Stimulated activated CD4-positive, alpha-beta T cell treated with anti-CD3 and anti-CD28 coated beads, Interleukin-4, amount 100 ng/mL, for 48 hours (primary cell): ENCODE data around the gene SETX.
A peak's percentile ranks its signal among the peaks of the same experiment; 100 is the strongest.
"Not testable (repeated sequence)": the region's sequence is repeated elsewhere in the genome, so short reads cannot be mapped to it uniquely, and the experiment has no call there.

Experiments
- DNase-seq, 2 donors: peaks; one replicate each; pipeline ENCODE4 v3.0.0-alpha.2; 2020; ENCODE audit warnings: low read depth in 2 of 2

SETX gene

GRCh38 chr9:132354637-132355355, at the start of gene SETX:
SETX (minus strand) TSS chr9:132354986; CDS start chr9:132349428, 5,558 bp downstream.
- peak; percentile 94 to 97 for DNase-seq

GRCh38 chr9:132404228-132404881, 49.6 kb upstream of the SETX start:
- DNase-seq = no peak

GRCh38 chr9:132401824-132402223, 47.0 kb upstream of the SETX start:
- no peak for DNase-seq

GRCh38 chr9:132395560-132395959, 40.8 kb upstream of the SETX start:
- DNase-seq = no peak

- DNase-seq = no peak
These were observed 36.7 kb upstream of the SETX start for GRCh38 chr9:132391449-132391848.

- no peak for DNase-seq
These were observed 36.2 kb upstream of the SETX start for GRCh38 chr9:132390966-132391365.

- DNase-seq = no peak
These were observed 32.3 kb upstream of the SETX start for GRCh38 chr9:132387133-132387532.

- DNase-seq = no peak
These were observed 29.6 kb upstream of the SETX start for GRCh38 chr9:132384376-132384775.

- no peak for DNase-seq
These were observed 28.7 kb upstream of the SETX start for GRCh38 chr9:132383462-132383883.

- no peak for DNase-seq
These were observed 27.3 kb upstream of the SETX start for GRCh38 chr9:132381966-132382541.

GRCh38 chr9:132378416-132378815, 23.6 kb upstream of the SETX start:
- not testable (repeated sequence) for DNase-seq

- DNase-seq = not testable (repeated sequence)
These were observed 23.0 kb upstream of the SETX start for GRCh38 chr9:132377769-132378168.

- DNase-seq = no peak
These were observed 17.6 kb upstream of the SETX start for GRCh38 chr9:132372177-132373095.

- DNase-seq = no peak
These were observed 15.8 kb upstream of the SETX start for GRCh38 chr9:132370592-132370991.

- DNase-seq = no peak
These were observed 14.6 kb upstream of the SETX start for GRCh38 chr9:132369421-132369820.

GRCh38 chr9:132367613-132368313, 13.0 kb upstream of the SETX start:
- no peak for DNase-seq

- no peak for DNase-seq
These were observed 11.7 kb upstream of the SETX start for GRCh38 chr9:132366481-132366880.

- DNase-seq = no peak
These were observed 11.2 kb upstream of the SETX start for GRCh38 chr9:132365986-132366385.

GRCh38 chr9:132364068-132364467, 9.3 kb upstream of the SETX start:
- no peak for DNase-seq

- DNase-seq = no peak
These were observed 3.0 kb upstream of the SETX start for GRCh38 chr9:132357764-132358163.

- no peak for DNase-seq
These were observed 1.6 kb upstream of the SETX start for GRCh38 chr9:132356324-132356924.
